Stimulated activated CD8-positive, alpha-beta memory T cell treated with anti-CD3 and anti-CD28 coated beads, Interleukin-7, amount 100 ng/mL, for 1 hour (primary cell): ENCODE results near the gene CEP135.
"Not testable (repeated sequence)": the region's sequence is repeated elsewhere in the genome, so short reads cannot be mapped to it uniquely, and the experiment has no call there.

Source experiments
- DNase-seq, 2 donors: peaks; one replicate each; pipeline ENCODE4 v3.0.0-alpha.2; 2020; ENCODE audit warnings: low read depth in 2 of 2

The CEP135 gene

GRCh38 chr4:55939421-55939820 is 9.3 kb upstream of the CEP135 start:
- no peak for DNase-seq

- no peak for DNase-seq
These were observed 6.8 kb upstream of the CEP135 start for GRCh38 chr4:55941881-55942396.

GRCh38 chr4:55947254-55947882 is 1.4 kb upstream of the CEP135 start:
- no peak for DNase-seq

- DNase-seq: no peak
These were observed 626 bp upstream of the CEP135 start for GRCh38 chr4:55947912-55948725.

- no peak for DNase-seq
These were observed 697 bp downstream of the CEP135 start for GRCh38 chr4:55949482-55949802.

GRCh38 chr4:55951191-55951922 is 2.6 kb downstream of the CEP135 start:
- no peak for DNase-seq

GRCh38 chr4:55955710-55956109 is 7.0 kb downstream of the CEP135 start:
- DNase-seq: no peak

- DNase-seq: no peak
These were observed 10.9 kb downstream of the CEP135 start for GRCh38 chr4:55959655-55960054.

GRCh38 chr4:55964046-55964445 is 15.3 kb downstream of the CEP135 start:
- DNase-seq: no peak

GRCh38 chr4:55965585-55965984 is 16.8 kb downstream of the CEP135 start:
- no peak for DNase-seq

- not testable (repeated sequence) for DNase-seq
These were observed 17.6 kb downstream of the CEP135 start for GRCh38 chr4:55966324-55966723.

GRCh38 chr4:55967376-55967775 is 18.6 kb downstream of the CEP135 start:
- no peak for DNase-seq

- DNase-seq: no peak
These were observed 24.9 kb downstream of the CEP135 start for GRCh38 chr4:55973650-55974049.

- no peak for DNase-seq
These were observed 29.1 kb downstream of the CEP135 start for GRCh38 chr4:55977811-55978210.

GRCh38 chr4:55979562-55979961 is 30.8 kb downstream of the CEP135 start:
- DNase-seq: no peak

- DNase-seq: no peak
These were observed 32.0 kb downstream of the CEP135 start for GRCh38 chr4:55980725-55981124.

GRCh38 chr4:55982976-55983375 is 34.2 kb downstream of the CEP135 start:
- DNase-seq: no peak

- no peak for DNase-seq
These were observed 41.0 kb downstream of the CEP135 start for GRCh38 chr4:55989766-55990165.

- DNase-seq: no peak
These were observed 45.4 kb downstream of the CEP135 start for GRCh38 chr4:55993994-55994663.

GRCh38 chr4:55996646-55997045 is 47.9 kb downstream of the CEP135 start:
- DNase-seq: no peak

GRCh38 chr4:56003606-56004005 is 54.9 kb downstream of the CEP135 start:
- no peak for DNase-seq

- no peak for DNase-seq
These were observed 55.5 kb downstream of the CEP135 start for GRCh38 chr4:56004235-56004634.
